Loucy (cell line): Measurements from ENCODE around the gene PRRX2.

Source experiments
- H2AFZ ChIP-seq: fragments of 200-600 bp; sonication (generic); 2 replicates; pipeline ENCODE4 v1.6.0; 2016; ENCODE audit warnings: antibody characterized with exemption, mild to moderate bottlenecking, low read length, moderate library complexity
- H3F3A ChIP-seq: fragments of 200-600 bp; 2 replicates; pipeline ENCODE4 v1.6.0; 2016; ENCODE audit warnings: antibody characterized with exemption, low read depth, mild to moderate bottlenecking
- H3K27me3 ChIP-seq: fragments of 200-600 bp; sonication (generic); 2 replicates; pipeline ENCODE4 v1.6.1; 2014; ENCODE audit warnings: low read length, mild to moderate bottlenecking; ENCODE audit not compliant: insufficient read depth, poor library complexity, severe bottlenecking
- H3K36me3 ChIP-seq: fragments of 200-600 bp; sonication (generic); 2 replicates; pipeline ENCODE4 v1.6.1; 2016; ENCODE audit warnings: low read length; ENCODE audit not compliant: insufficient read depth
- H3K4me1 ChIP-seq: fragments of 200-600 bp; sonication (generic); 2 replicates; pipeline ENCODE4 v1.5.1; 2014; ENCODE audit warnings: low read length, mild to moderate bottlenecking; ENCODE audit not compliant: insufficient read depth, poor library complexity, severe bottlenecking
- H3K4me2 ChIP-seq: fragments of 200-600 bp; sonication (generic); 2 replicates; pipeline ENCODE4 v1.6.0; 2014; ENCODE audit warnings: antibody characterized with exemption, low read length, low read depth, mild to moderate bottlenecking; ENCODE audit not compliant: poor library complexity, severe bottlenecking
- H3K4me3 ChIP-seq: fragments of 200-600 bp; sonication (generic); 2 replicates; pipeline ENCODE4 v1.5.1; 2014; ENCODE audit warnings: low read length, mild to moderate bottlenecking, mixed read lengths; ENCODE audit not compliant: poor library complexity, severe bottlenecking
- H3K79me2 ChIP-seq: fragments of 200-600 bp; sonication (generic); 2 replicates; pipeline ENCODE4 v1.6.1; 2014; ENCODE audit warnings: low read length; ENCODE audit not compliant: insufficient read depth
- H3K9ac ChIP-seq: fragments of 200-600 bp; sonication (generic); 2 replicates; pipeline ENCODE4 v1.6.0; 2014; ENCODE audit warnings: mild to moderate bottlenecking, low read depth, low read length, moderate library complexity; ENCODE audit not compliant: poor library complexity, severe bottlenecking
- H3K9me2 ChIP-seq: fragments of 200-600 bp; sonication (generic); replicated peaks from 2 replicates; pipeline ENCODE4 v1.6.1; 2016; ENCODE audit warnings: low read depth, low read length, mixed read lengths
- H3K9me3 ChIP-seq: fragments of 200-600 bp; sonication (generic); 2 replicates; pipeline ENCODE4 v1.6.1; 2014; ENCODE audit warnings: mild to moderate bottlenecking, antibody characterized with exemption, low read length, low read depth; ENCODE audit not compliant: insufficient read depth
- H4K20me1 ChIP-seq: fragments of 200-600 bp; sonication (generic); 2 replicates; pipeline ENCODE4 v1.6.0; 2014; ENCODE audit warnings: antibody characterized with exemption, low read length, mild to moderate bottlenecking; ENCODE audit not compliant: insufficient read depth, poor library complexity, severe bottlenecking
- CTCF ChIP-seq: fragments of 200-600 bp; sonication (generic); conservative IDR thresholded peaks from 2 replicates; pipeline ENCODE4 v1.5.1; 2014; ENCODE audit warnings: mild to moderate bottlenecking, antibody characterized with exemption, low read length
- EZH2phosphoT487 ChIP-seq: fragments of 200-600 bp; IDR thresholded peaks from 2 replicates; pipeline ENCODE4 v1.6.1; 2018; ENCODE audit warnings: antibody characterized with exemption, mild to moderate bottlenecking, moderate library complexity, borderline replicate concordance

PRRX2 gene

DNA sequence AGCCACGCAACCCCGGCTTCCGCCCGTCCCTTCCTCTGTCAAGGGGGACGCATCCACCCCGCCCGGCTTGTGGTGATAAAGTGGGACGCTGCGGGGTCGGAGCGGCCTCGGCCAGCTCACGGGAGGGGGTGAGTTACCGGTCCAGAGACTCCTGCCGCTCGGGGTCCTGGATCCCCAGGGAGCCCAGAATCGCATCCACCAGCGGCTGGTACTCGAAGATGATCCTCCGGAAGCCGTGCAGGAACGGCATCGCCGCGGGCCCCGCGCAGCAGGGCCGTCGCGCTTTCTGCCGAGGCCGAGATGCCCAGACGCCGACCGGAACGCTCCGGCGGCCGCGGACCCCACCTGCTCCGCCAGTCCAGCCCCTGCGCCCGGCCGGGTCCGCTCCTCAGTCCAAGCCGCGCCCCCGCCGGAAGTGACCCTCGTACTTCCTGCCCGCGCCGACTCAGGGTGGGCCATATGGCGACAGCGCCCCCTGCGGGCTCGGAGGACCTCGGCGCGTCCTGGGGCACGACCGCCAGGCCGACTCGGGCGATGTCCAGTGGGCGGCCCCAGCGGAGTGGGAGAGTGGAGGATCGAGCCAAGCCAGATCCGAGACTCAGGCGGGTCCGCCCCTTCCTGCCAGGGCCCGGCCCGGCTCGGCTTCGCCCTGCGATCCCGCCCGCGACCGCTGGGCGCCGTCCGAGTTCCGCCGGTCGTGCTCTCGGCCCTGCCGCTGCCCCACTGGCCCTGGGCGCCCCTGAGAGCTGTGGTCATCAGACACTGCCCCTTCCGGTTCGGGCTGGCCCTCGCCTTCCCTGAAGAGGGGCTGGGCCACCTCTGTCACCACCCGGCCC, 23.5 kb upstream of the PRRX2 start, which contains the start of gene ASB6:
Gene ASB6 (minus strand): TSS at position 402 of the 836 bp plus-strand sequence. CDS start 152 bp downstream, at position 250.
- no peaks in the 10 kb centered on the region for H3F3A ChIP-seq
- H3K36me3 ChIP-seq: no peaks in the 10 kb centered on the region; the same call in 1 of the 2 replicates
- no peaks in the 10 kb centered on the region for H3K9me3 ChIP-seq
- H3K27me3 ChIP-seq: no peaks in the 10 kb centered on the region
- peak within 1 kb of the TSS; percentile 76 for H3K9ac ChIP-seq
- H3K9me2 ChIP-seq: no peaks in the 10 kb centered on the region
- H3K4me1 ChIP-seq: no peaks in the 10 kb centered on the region
- TF ChIP-seq CTCF (peak; percentile 66), EZH2phosphoT487 (no peak)
- H3K4me3 ChIP-seq: peak within 1 kb of the TSS; percentile 84
- H2AFZ ChIP-seq: peak within 1 kb of the TSS; percentile 80; the same call in 1 of the 2 replicates
- H3K79me2 ChIP-seq: peaks cover 18% of the 10 kb centered on the region; the same call in 1 of the 2 replicates
- peaks cover 6% of the 10 kb centered on the region for H4K20me1 ChIP-seq
- peak within 1 kb of the TSS; percentile 85 for H3K4me2 ChIP-seq

- H3K9ac ChIP-seq: no peak overlapping the region
- H3K79me2 ChIP-seq: peaks cover 18% of the 10 kb centered on the region; the same call in 1 of the 2 replicates
- H3K36me3 ChIP-seq: no peaks in the 10 kb centered on the region
- no peaks in the 10 kb centered on the region for H3K9me3 ChIP-seq
- H4K20me1 ChIP-seq: peaks cover 6% of the 10 kb centered on the region
- no peak overlapping the region for H2AFZ ChIP-seq
- no peak overlapping the region for H3K4me2 ChIP-seq
- no peaks in the 10 kb centered on the region for H3K4me1 ChIP-seq
- H3K9me2 ChIP-seq: no peaks in the 10 kb centered on the region
- TF ChIP-seq CTCF (no peak), EZH2phosphoT487 (no peak)
- no peak overlapping the region for H3K4me3 ChIP-seq
- no peaks in the 10 kb centered on the region for H3F3A ChIP-seq
- no peaks in the 10 kb centered on the region for H3K27me3 ChIP-seq
Measured at GRCh38 chr9:129643706-129644105, 21.7 kb upstream of the PRRX2 start.

- TF ChIP-seq EZH2phosphoT487: no peak
- TF ChIP-seq CTCF: no peak
- H3K4me2 ChIP-seq: no peak overlapping the region
- no peaks in the 10 kb centered on the region for H3F3A ChIP-seq
- no peaks in the 10 kb centered on the region for H3K36me3 ChIP-seq
- no peak overlapping the region for H2AFZ ChIP-seq
- H3K4me3 ChIP-seq: no peak overlapping the region
- no peaks in the 10 kb centered on the region for H3K9me2 ChIP-seq
- H3K27me3 ChIP-seq: no peaks in the 10 kb centered on the region
- H3K9me3 ChIP-seq: no peaks in the 10 kb centered on the region
- no peak overlapping the region for H3K9ac ChIP-seq
- no peaks in the 10 kb centered on the region for H3K4me1 ChIP-seq
- peaks cover 6% of the 10 kb centered on the region for H4K20me1 ChIP-seq
- H3K79me2 ChIP-seq: peaks cover 18% of the 10 kb centered on the region; the same call in 1 of the 2 replicates
Measured at GRCh38 chr9:129644365-129644764, 21.1 kb upstream of the PRRX2 start.
